ENCODE data around the gene PDC.

PDC gene

GRCh38 chr1:186461014-186461413 is at the start of gene PDC:
Gene PDC, minus strand, starts transcription at chr1:186461114. Its CDS starts 11,655 bp downstream, at chr1:186449459.
- in situ Hi-C loops (cut with MboI; ENCODE audit: low sequenced_read_pairs), result no loop called here

- in situ Hi-C loops (cut with MboI; ENCODE audit: low sequenced_read_pairs), result no loop called here
Observed at GRCh38 chr1:186503190-186503589, 42.3 kb upstream of the PDC start.

- in situ Hi-C loops (cut with MboI; ENCODE audit: low sequenced_read_pairs), result no loop called here
Observed at GRCh38 chr1:186502087-186502486, 41.2 kb upstream of the PDC start.

- in situ Hi-C loops (cut with MboI; ENCODE audit: low sequenced_read_pairs), result no loop called here
Observed at GRCh38 chr1:186500804-186501203, 39.9 kb upstream of the PDC start.

- in situ Hi-C loops (cut with MboI; ENCODE audit: low sequenced_read_pairs), result no loop called here
Observed at GRCh38 chr1:186499571-186499970, 38.7 kb upstream of the PDC start.

- in situ Hi-C loops (cut with MboI; ENCODE audit: low sequenced_read_pairs), result no loop called here
Observed at GRCh38 chr1:186498695-186499389, 37.9 kb upstream of the PDC start.

GRCh38 chr1:186498071-186498470 is 37.2 kb upstream of the PDC start:
- in situ Hi-C loops (cut with MboI; ENCODE audit: low sequenced_read_pairs), result no loop called here

- in situ Hi-C loops (cut with MboI; ENCODE audit: low sequenced_read_pairs), result no loop called here
Observed at GRCh38 chr1:186497651-186498050, 36.7 kb upstream of the PDC start.

GRCh38 chr1:186496171-186496851 is 35.4 kb upstream of the PDC start:
- in situ Hi-C loops (cut with MboI; ENCODE audit: low sequenced_read_pairs), result no loop called here

- in situ Hi-C loops (cut with MboI; ENCODE audit: low sequenced_read_pairs), result no loop called here
Observed at GRCh38 chr1:186494832-186495271, 33.9 kb upstream of the PDC start.

GRCh38 chr1:186492531-186493291 is 31.8 kb upstream of the PDC start:
- in situ Hi-C loops (cut with MboI; ENCODE audit: low sequenced_read_pairs), result no loop called here

GRCh38 chr1:186491336-186491735 is 30.4 kb upstream of the PDC start:
- in situ Hi-C loops (cut with MboI; ENCODE audit: low sequenced_read_pairs), result no loop called here

- in situ Hi-C loops (cut with MboI; ENCODE audit: low sequenced_read_pairs), result no loop called here
Observed at GRCh38 chr1:186487163-186487562, 26.2 kb upstream of the PDC start.

GRCh38 chr1:186486061-186486460 is 25.1 kb upstream of the PDC start:
- in situ Hi-C loops (cut with MboI; ENCODE audit: low sequenced_read_pairs), result no loop called here

- in situ Hi-C loops (cut with MboI; ENCODE audit: low sequenced_read_pairs), result no loop called here
Observed at GRCh38 chr1:186483561-186483960, 22.6 kb upstream of the PDC start.

- in situ Hi-C loops (cut with MboI; ENCODE audit: low sequenced_read_pairs), result no loop called here
Observed at GRCh38 chr1:186482661-186483255, 21.8 kb upstream of the PDC start.

GRCh38 chr1:186481303-186481888 is 20.5 kb upstream of the PDC start:
- in situ Hi-C loops (cut with MboI; ENCODE audit: low sequenced_read_pairs), result no loop called here

GRCh38 chr1:186479162-186479561 is 18.2 kb upstream of the PDC start:
- in situ Hi-C loops (cut with MboI; ENCODE audit: low sequenced_read_pairs), result no loop called here

- in situ Hi-C loops (cut with MboI; ENCODE audit: low sequenced_read_pairs), result no loop called here
Observed at GRCh38 chr1:186476264-186477040, 15.5 kb upstream of the PDC start.

GRCh38 chr1:186474208-186474607 is 13.3 kb upstream of the PDC start:
- in situ Hi-C loops (cut with MboI; ENCODE audit: low sequenced_read_pairs), result no loop called here

All from hTERT RPE-1 (cell line).